Fibroblast of the aortic adventitia (primary cell): Measurements from ENCODE around the gene CEP192. TPM values are rescaled to one million over a fixed set of nuclear protein-coding genes. Genes with fewer than 3 reads are reported as not detected.
"Not testable (repeated sequence)": the region's sequence is repeated elsewhere in the genome, so short reads cannot be mapped to it uniquely, and the experiment has no call there.

ENCODE experiments used
- DNase-seq: peaks from one replicate; pipeline ENCODE4 v3.0.0-alpha.2; 2010; ENCODE audit warnings: low read depth
- H3K4me3 ChIP-seq: 2 replicates; pipeline ENCODE4 v1.5.1; 2011; ENCODE audit warnings: low read depth, mild to moderate bottlenecking, control low read depth, low read length, moderate library complexity
- total RNA-seq: library from RNA; depleted of rRNA; stranded (reverse); fragments of >200 nt; gene quantifications from 2 replicates; pipeline ENCODE4 v1.2.3, GENCODE V29; 2012; ENCODE audit warnings: low replicate concordance
- TF ChIP-seq, protein P1 (sequence below): IDR thresholded peaks from 2 replicates; pipeline ENCODE4 v1.5.1; 2011; ENCODE audit warnings: mild to moderate bottlenecking, low read length, control low read depth, inconsistent platforms; ENCODE audit not compliant: insufficient read depth

Gene CEP192
- total RNA-seq, 1 donor: 38.3 TPM

GRCh38 chr18:12991821-12992179 lies 638 bp downstream of the CEP192 start:
- TF ChIP-seq, protein P1, sequence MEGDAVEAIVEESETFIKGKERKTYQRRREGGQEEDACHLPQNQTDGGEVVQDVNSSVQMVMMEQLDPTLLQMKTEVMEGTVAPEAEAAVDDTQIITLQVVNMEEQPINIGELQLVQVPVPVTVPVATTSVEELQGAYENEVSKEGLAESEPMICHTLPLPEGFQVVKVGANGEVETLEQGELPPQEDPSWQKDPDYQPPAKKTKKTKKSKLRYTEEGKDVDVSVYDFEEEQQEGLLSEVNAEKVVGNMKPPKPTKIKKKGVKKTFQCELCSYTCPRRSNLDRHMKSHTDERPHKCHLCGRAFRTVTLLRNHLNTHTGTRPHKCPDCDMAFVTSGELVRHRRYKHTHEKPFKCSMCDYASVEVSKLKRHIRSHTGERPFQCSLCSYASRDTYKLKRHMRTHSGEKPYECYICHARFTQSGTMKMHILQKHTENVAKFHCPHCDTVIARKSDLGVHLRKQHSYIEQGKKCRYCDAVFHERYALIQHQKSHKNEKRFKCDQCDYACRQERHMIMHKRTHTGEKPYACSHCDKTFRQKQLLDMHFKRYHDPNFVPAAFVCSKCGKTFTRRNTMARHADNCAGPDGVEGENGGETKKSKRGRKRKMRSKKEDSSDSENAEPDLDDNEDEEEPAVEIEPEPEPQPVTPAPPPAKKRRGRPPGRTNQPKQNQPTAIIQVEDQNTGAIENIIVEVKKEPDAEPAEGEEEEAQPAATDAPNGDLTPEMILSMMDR: no peak
- DNase-seq: no peak
- H3K4me3 ChIP-seq: peak overlapping the region; percentile 96

- TF ChIP-seq, protein P1: no peak
- no peak for DNase-seq
- H3K4me3 ChIP-seq: no peak overlapping the region
Observed at GRCh38 chr18:12993439-12993838, 2.3 kb downstream of the CEP192 start.

DNA sequence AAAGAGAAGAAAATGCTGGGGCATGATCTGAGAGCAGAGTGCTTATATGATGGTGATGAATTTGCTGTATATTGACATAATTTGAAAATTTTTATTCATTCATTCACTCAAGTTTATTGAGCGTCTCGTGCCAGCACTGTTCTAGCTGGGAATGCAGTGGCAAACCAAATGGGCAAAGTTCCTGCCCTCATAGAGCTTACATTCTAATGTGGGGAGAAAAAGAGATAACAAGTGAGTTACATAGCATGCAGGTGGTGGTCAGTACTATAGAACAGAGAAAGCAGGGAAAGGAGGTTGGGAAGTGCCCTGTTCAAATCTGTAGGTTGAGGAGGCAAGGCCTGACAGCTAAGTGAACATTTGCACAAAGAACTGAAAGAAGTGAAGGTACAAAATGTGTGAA lies 4.3 kb downstream of the CEP192 start:
- no peak for DNase-seq
- H3K4me3 ChIP-seq: no peak overlapping the region
- TF ChIP-seq, protein P1: no peak

DNA sequence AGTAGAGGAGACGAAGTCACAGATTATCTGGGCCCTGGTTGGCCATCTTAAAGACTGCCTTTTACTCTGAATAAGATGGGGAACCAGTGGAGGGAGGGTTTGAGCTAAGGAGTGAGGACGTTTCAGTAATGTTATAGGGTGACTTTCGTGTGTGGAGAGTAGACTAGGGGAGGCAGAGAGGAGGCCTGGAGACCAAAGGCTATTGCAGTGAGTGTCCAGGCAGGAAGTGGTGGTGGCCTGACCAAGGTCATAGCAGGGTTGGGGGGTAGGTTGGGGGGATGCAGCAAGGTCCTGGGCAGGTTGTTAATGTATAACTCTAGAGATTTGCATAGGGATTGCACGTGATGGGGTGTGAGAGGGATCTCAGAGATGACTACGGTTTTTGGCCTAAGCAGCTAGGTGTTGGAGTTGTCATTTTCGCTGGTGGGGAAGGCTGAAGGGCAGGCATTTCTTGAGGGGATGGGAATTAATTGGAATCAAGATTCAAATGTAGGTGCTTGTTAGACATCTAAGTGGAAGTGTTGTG lies 4.9 kb downstream of the CEP192 start:
- no peak overlapping the region for H3K4me3 ChIP-seq
- TF ChIP-seq, protein P1: no peak
- no peak for DNase-seq

GRCh38 chr18:12996661-12997292 lies 5.6 kb downstream of the CEP192 start:
- DNase-seq: no peak
- no peak overlapping the region for H3K4me3 ChIP-seq
- TF ChIP-seq, protein P1: no peak

GRCh38 chr18:12997330-12997729 lies 6.2 kb downstream of the CEP192 start:
- DNase-seq, H3K4me3 ChIP-seq: not testable (repeated sequence)

DNA sequence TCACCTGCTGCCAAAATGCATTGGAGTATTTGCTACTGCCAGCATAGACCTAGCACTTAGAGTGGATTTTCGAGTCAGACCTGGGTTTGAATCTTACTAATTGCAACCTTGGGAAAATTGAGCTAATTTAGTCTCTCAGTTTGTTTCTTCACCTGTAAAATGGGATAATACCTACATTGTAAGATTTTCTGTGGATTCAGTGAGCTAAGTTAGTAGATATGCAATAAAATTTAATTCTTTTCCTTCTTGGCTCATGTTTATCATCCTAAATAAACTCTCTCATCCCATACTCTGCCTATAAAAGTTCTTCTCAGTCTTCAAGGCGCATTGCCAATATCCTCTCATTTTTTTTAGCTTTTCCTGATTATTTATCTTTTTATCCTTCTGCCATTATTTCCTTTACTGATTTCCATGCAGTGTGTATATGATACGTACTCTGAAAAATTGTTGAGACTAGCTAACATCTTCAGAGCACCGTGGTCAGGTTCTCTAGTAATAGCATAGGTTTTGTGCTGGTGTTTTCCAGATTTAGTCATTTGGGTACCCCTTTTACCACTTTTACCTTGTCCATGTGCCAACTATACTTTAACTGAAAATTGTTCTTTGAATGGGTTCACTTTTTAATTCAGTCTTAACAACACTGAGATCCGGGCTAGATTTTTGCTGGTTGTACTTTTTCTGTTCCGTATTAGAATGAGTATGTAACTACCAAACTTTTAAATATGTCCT lies 7.3 kb downstream of the CEP192 start:
- DNase-seq: no peak
- no peak overlapping the region for H3K4me3 ChIP-seq
- TF ChIP-seq, protein P1: no peak
